ENCODE measurements around the gene CYP4F12.
A peak's percentile ranks its signal among the peaks of the same experiment; 100 is the strongest.

Gene CYP4F12, protein sequence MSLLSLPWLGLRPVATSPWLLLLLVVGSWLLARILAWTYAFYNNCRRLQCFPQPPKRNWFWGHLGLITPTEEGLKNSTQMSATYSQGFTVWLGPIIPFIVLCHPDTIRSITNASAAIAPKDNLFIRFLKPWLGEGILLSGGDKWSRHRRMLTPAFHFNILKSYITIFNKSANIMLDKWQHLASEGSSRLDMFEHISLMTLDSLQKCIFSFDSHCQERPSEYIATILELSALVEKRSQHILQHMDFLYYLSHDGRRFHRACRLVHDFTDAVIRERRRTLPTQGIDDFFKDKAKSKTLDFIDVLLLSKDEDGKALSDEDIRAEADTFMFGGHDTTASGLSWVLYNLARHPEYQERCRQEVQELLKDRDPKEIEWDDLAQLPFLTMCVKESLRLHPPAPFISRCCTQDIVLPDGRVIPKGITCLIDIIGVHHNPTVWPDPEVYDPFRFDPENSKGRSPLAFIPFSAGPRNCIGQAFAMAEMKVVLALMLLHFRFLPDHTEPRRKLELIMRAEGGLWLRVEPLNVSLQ

DNA sequence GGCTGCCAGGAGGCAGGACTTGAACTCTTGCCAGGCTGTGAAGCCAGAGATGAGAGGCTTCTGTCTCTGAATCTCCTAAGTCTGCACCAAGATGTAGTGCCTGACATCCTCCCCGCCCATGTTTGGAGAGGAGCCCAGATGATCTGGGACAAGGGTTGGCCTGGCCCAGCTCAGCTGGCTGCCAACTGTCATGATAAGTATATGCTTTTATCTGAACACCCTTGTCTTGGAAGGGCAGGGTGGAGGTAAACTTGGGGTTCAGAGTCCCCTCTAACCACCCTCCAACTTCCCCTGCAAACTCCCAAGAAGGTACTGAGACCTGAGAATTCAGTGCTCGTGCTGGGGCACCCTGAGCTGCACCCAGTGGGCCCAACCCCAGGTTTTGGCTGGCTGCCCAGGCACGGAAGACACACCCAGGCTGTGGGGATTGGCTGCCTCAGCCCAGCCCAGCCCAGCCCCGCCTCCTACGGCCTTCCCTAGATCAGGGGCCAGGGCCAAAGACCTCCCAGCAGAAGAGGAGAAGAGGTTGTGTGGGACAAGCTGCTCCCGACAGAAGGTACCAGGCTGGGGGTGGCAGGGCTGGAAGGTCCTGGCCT, at the start of gene CYP4F12:
Gene CYP4F12, plus strand, starts transcription at position 508 of the 596 bp plus-strand sequence. CDS start 443 bp downstream, outside the sequence.
- DNase-seq (ENCODE audit: low spot score), result no peak

DNA sequence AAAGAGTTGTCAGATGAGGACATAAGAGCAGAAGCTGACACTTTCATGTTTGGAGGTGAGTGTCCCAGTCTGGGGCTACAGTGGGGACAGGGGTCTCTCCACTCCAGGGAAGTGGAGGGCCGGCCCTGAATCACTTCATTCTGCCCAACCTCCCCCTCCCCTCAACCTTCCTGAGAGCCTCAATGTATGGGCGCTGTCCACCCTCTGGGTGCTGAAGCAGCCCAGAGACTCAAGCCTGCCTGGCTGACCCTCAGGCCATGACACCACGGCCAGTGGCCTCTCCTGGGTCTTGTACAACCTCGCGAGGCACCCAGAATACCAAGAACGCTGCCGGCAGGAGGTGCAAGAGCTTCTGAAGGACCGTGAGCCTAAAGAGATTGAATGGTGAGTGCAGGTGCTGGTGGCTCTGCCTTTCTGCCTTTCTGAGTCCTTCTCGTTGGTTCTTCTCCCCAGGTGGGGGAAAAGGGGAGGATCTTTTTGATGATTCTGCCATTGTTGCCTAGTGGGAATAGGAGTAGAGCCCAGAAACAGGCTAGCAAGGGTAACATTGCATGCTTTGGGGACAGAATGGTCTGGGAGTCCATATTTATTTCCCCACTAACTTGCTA, 49.1 kb upstream of the CYP4F12 start:
- DNase-seq (ENCODE audit: low spot score), result no peak

DNA sequence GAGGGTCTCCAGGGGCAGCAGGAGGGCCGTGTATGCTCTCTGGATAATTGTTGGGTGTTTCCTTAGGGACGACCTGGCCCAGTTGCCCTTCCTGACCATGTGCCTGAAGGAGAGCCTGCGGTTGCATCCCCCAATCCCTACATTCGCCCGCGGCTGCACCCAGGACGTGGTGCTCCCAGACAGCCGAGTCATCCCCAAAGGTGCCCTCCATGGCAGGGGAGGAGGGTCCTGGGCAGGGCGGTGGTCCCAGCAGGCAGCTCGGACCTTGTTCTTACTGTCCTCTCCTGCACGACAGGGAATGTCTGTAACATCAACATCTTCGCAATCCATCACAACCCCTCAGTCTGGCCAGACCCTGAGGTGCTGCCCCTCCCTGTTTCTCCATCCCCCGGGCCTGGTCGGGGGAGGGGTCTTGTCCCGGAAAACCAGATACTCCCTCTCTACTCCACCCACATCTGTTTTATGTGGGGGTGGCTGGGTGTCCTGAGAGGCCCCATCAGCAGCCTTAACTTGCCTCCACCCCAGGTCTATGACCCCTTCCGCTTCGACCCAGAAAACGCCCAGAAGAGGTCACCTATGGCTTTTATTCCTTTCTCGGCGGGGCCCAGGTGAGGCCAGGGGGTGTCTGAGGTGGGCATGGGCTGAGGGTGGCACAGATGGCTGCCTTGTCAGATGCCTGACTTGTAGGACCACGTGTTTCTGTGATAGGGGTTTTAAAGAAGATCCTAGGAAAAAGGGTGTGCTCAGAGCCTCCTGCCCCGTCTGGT, 44.5 kb upstream of the CYP4F12 start:
- no peak for DNase-seq (ENCODE audit: low spot score)

DNA sequence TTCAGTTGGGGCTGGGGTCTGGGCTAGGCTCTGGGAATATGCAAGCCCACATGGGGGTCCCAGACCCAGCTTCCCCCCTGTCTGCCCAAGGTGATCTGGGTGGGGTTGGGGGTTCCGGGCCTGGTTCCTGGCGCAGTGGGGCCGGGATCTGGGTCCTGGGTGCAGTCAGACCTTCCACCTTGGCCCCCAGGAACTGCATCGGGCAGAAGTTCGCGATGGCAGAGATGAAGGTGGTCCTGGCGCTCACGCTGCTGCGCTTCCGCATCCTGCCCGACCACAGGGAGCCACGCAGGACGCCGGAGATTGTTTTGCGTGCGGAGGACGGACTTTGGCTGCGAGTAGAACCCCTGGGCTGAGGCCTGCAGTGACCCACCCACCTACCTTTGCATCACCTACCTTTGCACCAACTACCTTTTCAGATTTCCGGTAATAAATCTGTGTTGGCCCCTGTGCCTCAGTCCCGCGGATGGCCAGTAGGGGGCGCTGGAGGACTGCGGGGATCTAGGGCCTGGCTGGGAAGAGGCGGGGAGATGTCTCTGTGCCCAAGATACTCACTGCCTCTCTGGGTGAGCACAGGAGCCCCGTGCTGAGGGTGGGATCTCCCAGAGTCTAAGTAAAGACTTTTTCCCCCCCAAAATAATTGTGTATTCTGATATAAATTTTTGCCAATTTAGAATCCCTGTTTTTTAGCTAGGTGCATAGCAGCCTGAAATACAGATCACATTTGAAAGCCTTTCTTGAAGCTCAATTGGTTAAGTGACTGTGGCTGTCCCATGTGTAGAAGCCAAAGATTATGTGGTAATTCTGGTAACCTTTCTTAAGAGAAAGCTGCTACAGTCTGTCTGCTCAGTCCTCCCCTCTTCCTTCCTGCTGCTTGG, 43.6 kb upstream of the CYP4F12 start:
- peak; percentile 80 for DNase-seq (ENCODE audit: low spot score)

DNA sequence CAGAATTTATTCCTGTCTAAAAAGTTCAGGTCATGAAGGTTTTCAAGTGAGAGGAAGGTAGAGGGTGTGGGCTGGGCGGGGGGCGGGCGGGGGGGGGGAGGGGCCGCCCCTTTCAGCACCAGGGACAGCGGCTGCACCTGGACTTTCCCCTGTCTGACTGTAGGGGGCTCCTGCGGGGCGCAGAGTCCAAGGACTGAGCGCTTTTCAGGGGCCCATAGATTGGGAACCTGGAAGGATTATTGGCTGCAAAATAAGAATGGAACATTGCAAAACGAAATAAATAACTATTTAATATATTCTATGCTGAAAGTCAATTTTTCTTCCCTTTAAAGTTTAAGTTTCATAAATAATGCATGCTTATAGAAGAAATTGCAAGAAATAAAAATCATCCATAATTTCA, 41.1 kb upstream of the CYP4F12 start:
- DNase-seq (ENCODE audit: low spot score), result no peak

DNA sequence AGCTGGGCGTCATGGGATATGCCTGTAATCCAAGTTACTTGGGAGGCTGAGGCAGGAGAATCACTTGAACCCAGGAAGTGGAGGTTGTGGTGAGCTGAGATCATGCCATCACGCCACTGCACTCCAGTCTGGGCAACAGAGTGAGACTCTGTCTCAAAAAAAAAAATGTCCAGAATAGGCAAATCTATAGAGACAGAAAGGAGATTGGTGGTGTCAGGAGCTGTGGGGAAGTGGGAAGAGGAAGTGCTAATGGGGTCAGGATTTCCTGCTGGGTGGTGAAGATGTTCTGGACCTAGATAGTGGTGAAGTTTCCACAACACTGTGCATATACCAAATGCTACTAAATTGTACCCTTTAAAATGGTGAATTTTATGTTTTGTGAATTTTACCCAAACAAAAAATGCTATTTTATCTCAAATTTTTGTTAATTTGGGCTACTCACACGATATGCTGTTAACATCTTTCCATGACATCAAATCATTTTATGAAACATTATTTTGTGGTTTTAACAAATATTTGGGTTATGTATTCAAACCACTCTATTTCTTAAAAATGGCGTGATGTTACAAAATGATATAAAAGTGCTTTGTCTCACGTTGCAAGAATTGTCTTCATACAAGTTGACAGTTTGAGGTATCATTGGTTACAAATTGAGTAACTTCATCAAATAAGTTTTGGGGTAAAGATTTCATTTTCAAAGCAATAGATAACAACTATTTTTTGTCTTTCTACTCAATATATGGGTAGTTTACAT, 39.6 kb upstream of the CYP4F12 start:
- no peak for DNase-seq (ENCODE audit: low spot score)

DNA sequence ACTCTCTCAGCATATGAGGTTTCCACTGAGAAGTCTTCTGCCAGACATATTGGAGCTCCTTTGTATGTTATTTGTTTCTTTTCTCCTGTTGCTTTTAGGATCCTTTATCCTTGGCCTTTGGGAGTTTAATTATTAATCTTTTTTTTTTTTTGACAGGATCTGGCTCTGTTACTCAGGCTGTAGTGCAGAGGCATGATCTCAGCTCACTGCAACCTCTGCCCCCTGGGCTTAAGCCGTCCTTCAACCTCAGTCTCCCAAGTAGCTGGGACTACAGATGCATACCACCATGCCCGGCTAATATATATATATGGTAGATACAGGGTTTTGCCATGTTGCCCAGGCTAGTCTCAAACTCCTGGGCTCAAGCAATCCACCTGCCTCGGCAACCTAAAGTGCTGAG, 38.8 kb upstream of the CYP4F12 start:
- no peak for DNase-seq (ENCODE audit: low spot score)

DNA sequence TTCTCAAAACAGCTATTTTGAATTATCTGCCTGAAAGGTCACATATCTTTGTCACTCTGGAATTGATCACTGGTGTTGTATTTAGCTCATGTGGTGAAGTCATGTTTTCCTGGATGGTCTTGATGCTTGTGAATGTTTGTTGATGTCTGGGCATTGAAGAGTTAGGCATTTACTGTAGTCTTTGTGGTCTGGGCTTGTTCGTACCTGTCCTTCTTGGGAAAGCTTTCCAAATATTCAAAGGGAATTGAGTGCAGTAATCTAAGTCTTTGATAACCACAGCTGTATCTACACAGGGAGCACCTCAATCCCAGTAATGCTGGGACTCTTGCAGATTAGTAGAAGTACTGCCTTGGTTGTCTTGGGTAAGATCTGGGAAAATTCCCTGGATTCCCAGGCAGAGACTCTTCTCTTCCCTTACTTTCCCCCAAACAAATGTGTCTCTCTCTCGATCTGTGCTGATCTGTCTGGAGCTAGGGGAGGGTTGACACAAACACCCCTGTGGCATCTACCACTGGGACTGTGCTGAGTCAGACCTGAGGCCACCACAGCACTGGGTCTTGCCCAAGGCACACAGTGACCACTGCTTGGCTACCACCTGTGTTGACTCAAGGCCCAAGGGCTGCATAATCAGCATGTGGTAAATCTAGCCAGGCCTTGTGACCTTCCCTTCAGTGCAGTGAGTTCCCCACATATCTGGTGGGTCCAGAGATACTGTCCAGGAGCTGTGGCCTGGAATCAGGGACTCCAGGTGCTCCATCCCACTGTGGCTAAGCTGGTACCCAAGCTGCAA, 37.7 kb upstream of the CYP4F12 start:
- DNase-seq (ENCODE audit: low spot score), result no peak

DNA sequence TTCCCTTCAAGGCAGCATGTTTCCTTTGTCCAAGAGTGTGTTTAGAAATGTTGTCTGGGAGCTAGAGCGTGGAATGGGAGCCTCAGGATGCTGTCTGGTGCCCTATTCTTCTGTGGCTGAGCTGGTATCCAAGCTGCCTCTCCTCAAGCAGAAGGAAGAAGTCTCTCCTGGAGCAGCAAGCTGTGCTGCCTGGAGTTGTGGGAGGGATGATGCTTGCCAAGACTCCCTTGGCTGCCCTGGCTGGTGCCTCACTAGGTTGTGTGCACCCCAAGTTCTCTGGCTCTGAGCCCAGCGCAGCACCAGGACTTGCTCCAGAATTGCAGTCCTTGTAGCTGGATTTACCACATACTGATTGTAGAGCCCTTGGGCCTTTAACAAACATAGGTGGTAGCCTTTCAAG, 36.9 kb upstream of the CYP4F12 start:
- DNase-seq (ENCODE audit: low spot score), result no peak

DNA sequence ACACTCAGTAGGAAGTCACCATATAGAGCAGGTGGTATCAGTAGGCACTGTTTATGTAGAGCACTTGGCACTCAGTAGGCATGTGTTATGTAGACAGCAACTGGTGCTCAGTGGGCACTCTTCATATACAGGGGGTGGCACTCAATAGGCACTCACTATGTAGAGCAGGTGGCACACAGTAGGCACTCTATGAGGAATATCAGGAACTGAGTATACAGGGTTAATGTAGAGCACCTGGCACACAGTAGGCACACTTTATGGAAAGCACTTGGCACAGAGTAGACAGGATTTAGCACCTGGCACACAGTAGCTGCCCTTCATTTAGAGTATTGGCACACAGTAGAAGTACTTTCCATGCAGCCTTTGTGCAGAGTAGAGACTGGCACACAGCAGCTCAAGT, 33.3 kb upstream of the CYP4F12 start:
- DNase-seq (ENCODE audit: low spot score), result no peak

DNA sequence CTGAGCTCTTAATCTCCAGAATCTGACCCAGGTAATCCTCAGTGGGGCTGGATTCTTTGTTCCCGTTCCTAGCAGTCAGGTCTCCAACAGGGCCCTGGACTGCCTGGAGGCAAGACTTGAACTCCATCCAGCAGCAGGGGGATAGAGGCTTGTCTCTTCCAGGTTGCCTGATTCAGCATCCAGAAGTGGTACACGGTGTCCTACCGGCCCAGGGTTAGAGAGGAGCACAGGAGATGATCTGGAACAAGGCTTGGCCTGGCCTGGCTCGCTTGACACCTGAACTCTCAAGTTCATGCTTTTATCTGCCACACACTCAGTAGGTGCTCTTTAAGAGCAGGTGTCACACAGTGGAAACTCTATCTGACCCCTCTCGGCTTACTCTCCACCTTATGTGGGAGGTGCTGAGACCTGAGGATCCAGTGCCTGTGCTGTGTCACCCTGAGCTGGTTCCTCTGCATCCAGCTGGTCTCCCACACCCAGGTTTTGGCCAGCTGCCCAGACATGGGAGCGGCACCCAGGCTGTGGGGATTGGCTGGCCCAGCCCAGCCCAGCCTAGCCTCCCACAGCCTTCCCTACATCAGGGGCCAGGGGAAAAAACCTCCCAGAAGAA, 32.5 kb upstream of the CYP4F12 start, which contains the start of gene CYP4F3:
Gene CYP4F3, plus strand, starts transcription at position 604 of the 610 bp plus-strand sequence. CDS start 519 bp downstream, outside the sequence.
- no peak for DNase-seq (ENCODE audit: low spot score)

DNA sequence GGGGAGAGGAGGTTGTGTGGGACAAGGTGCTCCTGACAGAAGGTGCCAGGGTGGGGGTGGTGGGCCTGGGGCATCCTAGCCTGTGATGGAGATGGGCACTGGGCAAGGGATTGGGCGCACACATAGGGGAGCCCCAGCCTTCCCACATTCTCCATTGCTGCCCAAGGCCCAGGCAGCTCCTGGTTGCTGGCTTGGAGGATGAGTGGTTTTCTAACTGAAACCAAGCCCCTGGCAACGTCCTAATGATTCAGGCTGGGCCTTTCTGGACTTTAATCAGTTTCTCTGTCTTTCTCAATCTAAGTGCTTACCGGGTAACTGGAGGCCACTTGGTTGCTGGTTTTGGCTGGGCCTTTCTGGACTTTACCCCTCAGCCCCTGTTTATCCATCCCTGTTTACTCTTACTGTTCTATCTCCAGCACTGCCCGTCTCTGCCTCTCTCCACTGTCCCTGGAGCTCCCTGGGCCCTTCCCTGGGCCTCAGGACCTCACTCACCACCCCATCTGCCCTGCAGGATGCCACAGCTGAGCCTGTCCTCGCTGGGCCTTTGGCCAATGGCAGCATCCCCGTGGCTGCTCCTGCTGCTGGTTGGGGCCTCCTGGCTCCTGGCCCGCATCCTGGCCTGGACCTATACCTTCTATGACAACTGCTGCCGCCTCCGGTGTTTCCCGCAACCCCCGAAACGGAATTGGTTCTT, 31.8 kb upstream of the CYP4F12 start:
- no peak for DNase-seq (ENCODE audit: low spot score)

DNA sequence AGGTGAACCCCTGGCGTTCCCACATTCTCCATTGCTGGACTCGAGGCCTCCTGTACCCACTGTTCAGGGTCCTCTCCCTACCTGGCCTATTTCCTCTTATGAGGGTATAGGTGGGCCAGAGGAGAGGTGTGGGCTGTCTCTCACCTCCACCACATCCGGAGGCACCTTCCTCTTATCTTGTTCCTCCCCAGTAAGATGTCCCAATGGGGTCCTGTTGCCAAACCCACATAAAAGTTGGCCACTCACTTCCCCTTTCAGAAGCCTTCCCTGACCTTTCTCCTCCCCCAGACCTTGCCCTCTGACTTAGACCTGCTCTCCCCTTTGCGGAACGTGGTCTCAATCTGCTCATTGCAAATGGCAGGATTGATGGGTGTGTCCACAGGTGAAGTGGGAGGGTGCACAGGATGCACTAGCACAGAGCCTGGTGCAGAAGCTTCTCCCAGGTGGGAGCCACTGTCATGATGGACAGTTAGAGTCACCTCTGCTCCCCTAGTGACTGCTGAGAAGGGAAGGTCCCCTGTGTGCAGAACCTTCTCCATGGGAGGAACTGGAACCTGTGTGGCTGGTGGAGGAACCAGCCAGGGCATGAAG, 30.9 kb upstream of the CYP4F12 start:
- DNase-seq (ENCODE audit: low spot score), result no peak

DNA sequence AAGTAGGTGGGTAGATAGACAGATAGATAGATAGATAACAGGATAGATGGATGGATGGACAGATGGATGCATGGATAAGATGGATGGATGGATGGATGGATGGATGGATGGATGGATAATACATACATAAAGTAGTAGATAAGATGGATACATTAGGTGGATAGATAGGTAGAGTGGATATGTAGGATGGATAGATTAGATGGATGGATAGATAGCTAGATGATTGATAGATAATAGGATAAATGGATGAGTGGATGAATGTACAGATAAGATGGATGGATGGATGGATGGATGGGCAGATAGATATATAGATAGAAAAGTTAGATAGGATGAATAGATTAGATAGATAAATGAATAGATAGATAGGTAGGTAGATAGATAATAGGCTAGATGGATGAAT, 30.1 kb upstream of the CYP4F12 start:
- no peak for DNase-seq (ENCODE audit: low spot score)

DNA sequence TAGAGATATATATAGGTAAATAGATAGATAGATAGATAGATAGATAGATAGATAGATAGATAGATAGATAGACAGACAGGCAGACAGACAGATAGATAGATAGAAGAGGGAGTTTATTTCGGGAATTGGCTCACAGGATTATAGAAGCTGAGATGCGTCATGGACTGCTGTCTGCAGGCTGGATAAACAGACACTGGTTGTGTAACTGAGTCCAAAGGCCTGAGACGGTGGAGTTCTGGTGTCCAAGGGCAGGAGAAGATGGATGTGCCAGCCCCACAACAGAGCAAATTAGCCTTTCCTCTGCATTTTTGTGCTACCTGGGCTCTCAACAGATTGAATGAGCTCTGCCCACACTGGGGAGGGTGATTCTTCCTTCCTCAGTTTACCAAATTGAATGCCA, 29.5 kb upstream of the CYP4F12 start:
- DNase-seq (ENCODE audit: low spot score), result no peak

DNA sequence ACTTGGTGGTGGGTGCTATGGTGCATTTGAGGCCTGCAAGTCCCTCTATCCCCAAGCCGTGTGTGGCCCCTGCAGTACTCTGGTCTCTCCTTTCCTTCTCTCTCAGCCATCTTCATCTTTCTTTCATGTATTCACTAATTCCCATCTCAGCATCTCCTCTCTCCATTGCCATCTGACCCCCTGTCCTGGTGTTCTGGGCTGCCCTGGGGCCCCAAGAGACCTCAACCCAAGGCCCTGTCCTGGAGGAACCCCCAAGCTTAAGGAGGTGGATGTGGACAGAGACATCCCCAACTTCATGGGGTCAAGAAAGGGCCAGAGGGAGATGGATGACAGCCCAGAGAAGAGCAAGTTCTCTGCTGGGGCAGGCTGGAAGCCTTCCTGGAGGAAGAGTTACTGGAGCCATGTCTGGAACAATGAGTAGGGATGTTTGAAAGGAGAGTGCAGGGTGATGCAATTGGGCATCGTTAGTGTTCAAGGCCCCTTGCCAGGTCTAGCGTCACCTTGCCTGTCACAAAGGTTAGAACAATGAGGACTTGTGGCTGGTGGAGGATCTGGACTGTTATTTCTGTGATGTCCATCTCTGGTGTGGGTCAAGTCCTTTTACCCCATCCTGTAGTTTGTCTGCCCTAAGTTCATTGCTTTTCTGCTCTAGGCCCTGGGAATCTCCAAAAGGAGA, 28.7 kb upstream of the CYP4F12 start:
- DNase-seq (ENCODE audit: low spot score), result no peak

DNA sequence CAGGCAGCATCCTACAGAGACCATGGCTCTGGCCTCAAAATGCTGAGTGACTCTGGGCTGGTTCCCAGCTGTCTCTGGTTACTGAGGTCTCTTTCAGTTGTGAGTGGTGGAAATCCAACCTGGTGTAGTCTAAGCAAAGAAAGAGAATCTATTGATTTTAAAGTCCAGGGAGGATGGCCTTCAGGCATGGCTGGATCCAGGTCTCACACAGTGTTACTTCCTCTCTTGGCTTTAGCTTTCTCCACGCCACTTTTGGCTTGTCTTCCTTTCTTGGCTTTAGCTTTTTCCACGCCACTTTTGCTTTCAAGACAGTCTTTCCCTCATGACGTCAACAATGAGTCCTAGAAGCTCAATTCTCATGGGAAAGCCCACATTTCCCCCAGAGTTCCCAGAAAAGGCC, 28.1 kb upstream of the CYP4F12 start:
- no peak for DNase-seq (ENCODE audit: low spot score)

DNA sequence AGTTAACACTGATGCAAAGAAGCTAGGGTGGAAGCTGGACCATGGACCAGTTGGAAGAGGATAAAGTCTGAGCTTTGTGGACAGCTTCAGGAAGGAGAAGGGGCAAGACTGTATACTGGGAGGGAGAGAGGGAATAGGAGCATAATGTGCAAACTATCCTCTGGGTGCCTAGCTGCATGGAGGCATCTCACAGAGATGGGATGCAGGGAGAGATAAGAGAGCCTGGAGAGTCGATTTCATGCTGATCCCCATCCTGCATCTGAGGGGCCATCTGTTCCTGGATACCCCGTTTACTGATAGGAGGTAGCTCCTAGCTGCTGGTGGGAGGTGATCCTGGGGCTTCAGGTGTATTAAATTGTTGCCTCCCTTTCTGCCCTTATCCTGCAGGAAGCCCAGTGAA, 23.4 kb upstream of the CYP4F12 start:
- no peak for DNase-seq (ENCODE audit: low spot score)
